ENCODE results near the gene COG5. TPM values are rescaled to one million over a fixed set of nuclear protein-coding genes. Genes with fewer than 3 reads are reported as not detected.

Gene COG5
- total RNA-seq, 1 experiment from 2014 or later, result 32.2 TPM

DNA sequence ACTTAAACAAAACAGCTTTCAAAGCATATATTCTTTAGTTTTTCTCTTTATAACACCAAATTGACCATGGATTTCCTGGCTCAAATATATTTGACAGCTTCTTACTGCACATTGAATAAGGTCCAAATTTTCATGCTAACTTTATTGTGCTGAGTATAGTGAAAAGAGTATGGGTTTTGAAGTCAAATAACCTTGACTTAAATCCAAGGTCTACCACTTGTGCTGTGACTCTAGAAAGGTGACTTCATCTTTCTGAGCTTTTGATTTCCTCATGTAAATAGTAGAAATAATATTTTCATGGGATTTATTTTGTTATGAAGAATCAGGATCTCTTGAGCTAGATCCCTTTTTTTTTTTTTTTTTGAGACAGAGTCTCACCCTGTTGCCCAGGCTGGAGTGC, 233.2 kb downstream of the COG5 start:
- intact Hi-C loops (cut with micrococcal nuclease; ENCODE audit: unreplicated experiment), result no loop called here
- Histone ChIP-seq H3K27ac (ENCODE audit: low read depth, low read length, poor library complexity, severe bottlenecking) (no peak overlapping the region), H3K4me1 (ENCODE audit: insufficient read depth, low read length, poor library complexity, severe bottlenecking) (no peaks in the 10 kb centered on the region), H3K27me3 (replicated peaks; ENCODE audit: insufficient read depth, low read depth, low read length, poor library complexity) (no peaks in the 10 kb centered on the region), H3K4me3 (ENCODE audit: low read depth, low read length, poor library complexity, severe bottlenecking) (no peak overlapping the region), H3K9me3 (ENCODE audit: low read depth, low read length, poor library complexity, severe bottlenecking) (no peaks in the 10 kb centered on the region), H3K36me3 (ENCODE audit: insufficient read depth, low read length, poor library complexity, severe bottlenecking) (no peaks in the 10 kb centered on the region)
- CTCF ChIA-PET, result no interaction called here
- BruUV-seq (replicated peaks), result no TSS peak
- POLR2A ChIA-PET (ENCODE audit: low non-redundant PET), result no interaction called here
- no peak for DNase-seq (ENCODE audit: low spot score)
- no peak for TF ChIP-seq EZH2 (IDR thresholded peaks at IDR 0.05; ENCODE audit: borderline replicate concordance, low read depth, low read length, poor library complexity, severe bottlenecking)
- TF ChIP-seq, protein P1, sequence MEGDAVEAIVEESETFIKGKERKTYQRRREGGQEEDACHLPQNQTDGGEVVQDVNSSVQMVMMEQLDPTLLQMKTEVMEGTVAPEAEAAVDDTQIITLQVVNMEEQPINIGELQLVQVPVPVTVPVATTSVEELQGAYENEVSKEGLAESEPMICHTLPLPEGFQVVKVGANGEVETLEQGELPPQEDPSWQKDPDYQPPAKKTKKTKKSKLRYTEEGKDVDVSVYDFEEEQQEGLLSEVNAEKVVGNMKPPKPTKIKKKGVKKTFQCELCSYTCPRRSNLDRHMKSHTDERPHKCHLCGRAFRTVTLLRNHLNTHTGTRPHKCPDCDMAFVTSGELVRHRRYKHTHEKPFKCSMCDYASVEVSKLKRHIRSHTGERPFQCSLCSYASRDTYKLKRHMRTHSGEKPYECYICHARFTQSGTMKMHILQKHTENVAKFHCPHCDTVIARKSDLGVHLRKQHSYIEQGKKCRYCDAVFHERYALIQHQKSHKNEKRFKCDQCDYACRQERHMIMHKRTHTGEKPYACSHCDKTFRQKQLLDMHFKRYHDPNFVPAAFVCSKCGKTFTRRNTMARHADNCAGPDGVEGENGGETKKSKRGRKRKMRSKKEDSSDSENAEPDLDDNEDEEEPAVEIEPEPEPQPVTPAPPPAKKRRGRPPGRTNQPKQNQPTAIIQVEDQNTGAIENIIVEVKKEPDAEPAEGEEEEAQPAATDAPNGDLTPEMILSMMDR (conservative IDR thresholded peaks at IDR 0.05; ENCODE audit: low read depth, low read length), result no peak

DNA sequence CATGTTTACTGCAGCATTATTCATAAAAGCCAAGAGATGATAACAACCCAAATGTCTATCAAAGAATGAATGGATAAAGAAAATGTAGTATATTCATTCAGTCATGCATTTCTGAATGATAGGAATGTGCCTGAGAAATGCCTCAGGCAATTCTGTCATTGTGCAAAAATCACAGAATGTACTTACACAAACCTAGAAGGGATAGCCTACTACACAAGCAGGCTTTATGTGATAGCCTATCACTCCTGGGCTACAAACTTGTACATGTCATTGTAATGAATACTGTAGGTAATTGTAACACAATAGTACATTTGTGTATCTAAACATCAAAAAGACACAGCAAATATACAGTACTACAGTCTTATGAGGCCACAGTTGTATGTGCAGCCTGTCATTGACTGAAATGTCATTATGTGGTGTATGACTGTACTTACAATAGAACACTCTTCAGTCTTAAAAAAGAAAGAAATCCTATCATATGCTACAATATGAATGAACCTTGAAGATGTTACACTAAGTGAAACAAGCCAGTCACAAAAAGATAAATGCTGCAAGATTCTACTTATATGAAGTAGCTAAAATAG, 235.6 kb downstream of the COG5 start:
- TF ChIP-seq EZH2 (IDR thresholded peaks at IDR 0.05; ENCODE audit: borderline replicate concordance, low read depth, low read length, poor library complexity, severe bottlenecking), result no peak
- TF ChIP-seq, protein P1 (conservative IDR thresholded peaks at IDR 0.05; ENCODE audit: low read depth, low read length), result no peak
- DNase-seq (ENCODE audit: low spot score), result peak; percentile 7
- POLR2A ChIA-PET (ENCODE audit: low non-redundant PET), result no interaction called here
- intact Hi-C loops (cut with micrococcal nuclease; ENCODE audit: unreplicated experiment), result no loop called here
- BruUV-seq (replicated peaks), result no TSS peak
- CTCF ChIA-PET, result no interaction called here
- no peaks in the 10 kb centered on the region for H3K27me3 ChIP-seq (replicated peaks; ENCODE audit: insufficient read depth, low read depth, low read length, poor library complexity)
- H3K9me3 ChIP-seq (ENCODE audit: low read depth, low read length, poor library complexity, severe bottlenecking), result no peaks in the 10 kb centered on the region
- no peaks in the 10 kb centered on the region for H3K4me1 ChIP-seq (ENCODE audit: insufficient read depth, low read length, poor library complexity, severe bottlenecking)
- no peak overlapping the region for H3K4me3 ChIP-seq (ENCODE audit: low read depth, low read length, poor library complexity, severe bottlenecking)
- no peaks in the 10 kb centered on the region for H3K36me3 ChIP-seq (ENCODE audit: insufficient read depth, low read length, poor library complexity, severe bottlenecking)
- no peak overlapping the region for H3K27ac ChIP-seq (ENCODE audit: low read depth, low read length, poor library complexity, severe bottlenecking)

DNA sequence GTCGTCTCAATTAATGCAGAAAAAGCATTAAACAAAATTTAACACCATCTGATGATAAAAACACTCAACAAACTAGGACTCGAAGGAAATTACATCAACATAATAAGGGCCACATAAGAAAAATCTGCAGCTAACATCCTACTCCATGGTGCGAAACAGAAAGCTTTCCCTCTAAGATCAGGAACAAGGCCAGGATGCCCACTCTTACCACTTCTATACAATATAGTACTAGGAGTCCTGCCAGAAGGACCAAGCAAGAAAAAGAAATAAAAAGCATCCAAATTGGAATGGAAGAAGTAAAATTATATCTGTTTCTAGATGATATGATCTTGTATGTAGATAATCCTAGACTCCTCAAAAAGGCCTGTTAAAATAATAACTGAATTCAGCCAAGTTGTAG, 237.7 kb downstream of the COG5 start:
- POLR2A ChIA-PET (ENCODE audit: low non-redundant PET), result interaction anchor here (0.7 kb wide), 1 partner anchor 16 kb away, joined by 3 read pairs; no protein-coding TSS in a partner anchor
- Histone ChIP-seq H3K27me3 (replicated peaks; ENCODE audit: insufficient read depth, low read depth, low read length, poor library complexity) (no peaks in the 10 kb centered on the region), H3K9me3 (ENCODE audit: low read depth, low read length, poor library complexity, severe bottlenecking) (no peaks in the 10 kb centered on the region), H3K27ac (ENCODE audit: low read depth, low read length, poor library complexity, severe bottlenecking) (no peak overlapping the region), H3K36me3 (ENCODE audit: insufficient read depth, low read length, poor library complexity, severe bottlenecking) (no peaks in the 10 kb centered on the region), H3K4me1 (ENCODE audit: insufficient read depth, low read length, poor library complexity, severe bottlenecking) (no peaks in the 10 kb centered on the region), H3K4me3 (ENCODE audit: low read depth, low read length, poor library complexity, severe bottlenecking) (no peak overlapping the region)
- no peak for TF ChIP-seq EZH2 (IDR thresholded peaks at IDR 0.05; ENCODE audit: borderline replicate concordance, low read depth, low read length, poor library complexity, severe bottlenecking)
- TF ChIP-seq, protein P1 (conservative IDR thresholded peaks at IDR 0.05; ENCODE audit: low read depth, low read length), result no peak
- no TSS peak for BruUV-seq (replicated peaks)
- no peak for DNase-seq (ENCODE audit: low spot score)
- intact Hi-C loops (cut with micrococcal nuclease; ENCODE audit: unreplicated experiment), result no loop called here
- CTCF ChIA-PET, result no interaction called here
